Articular chondrocyte of knee joint (primary cell): ENCODE data around the gene HPS5. TPM values are rescaled to one million over a fixed set of nuclear protein-coding genes. Genes with fewer than 3 reads are reported as not detected.

Experiments used
- small RNA-seq: library from RNA; depleted of rRNA; stranded (forward); fragments of <200 nt; gene quantifications from one replicate; pipeline ENCODE3, GENCODE V24; 2012
- total RNA-seq: library from RNA; depleted of rRNA; stranded (reverse); fragments of >200 nt; gene quantifications from 2 replicates; pipeline ENCODE4 v1.2.3, GENCODE V29; 2012

HPS5 gene, protein sequence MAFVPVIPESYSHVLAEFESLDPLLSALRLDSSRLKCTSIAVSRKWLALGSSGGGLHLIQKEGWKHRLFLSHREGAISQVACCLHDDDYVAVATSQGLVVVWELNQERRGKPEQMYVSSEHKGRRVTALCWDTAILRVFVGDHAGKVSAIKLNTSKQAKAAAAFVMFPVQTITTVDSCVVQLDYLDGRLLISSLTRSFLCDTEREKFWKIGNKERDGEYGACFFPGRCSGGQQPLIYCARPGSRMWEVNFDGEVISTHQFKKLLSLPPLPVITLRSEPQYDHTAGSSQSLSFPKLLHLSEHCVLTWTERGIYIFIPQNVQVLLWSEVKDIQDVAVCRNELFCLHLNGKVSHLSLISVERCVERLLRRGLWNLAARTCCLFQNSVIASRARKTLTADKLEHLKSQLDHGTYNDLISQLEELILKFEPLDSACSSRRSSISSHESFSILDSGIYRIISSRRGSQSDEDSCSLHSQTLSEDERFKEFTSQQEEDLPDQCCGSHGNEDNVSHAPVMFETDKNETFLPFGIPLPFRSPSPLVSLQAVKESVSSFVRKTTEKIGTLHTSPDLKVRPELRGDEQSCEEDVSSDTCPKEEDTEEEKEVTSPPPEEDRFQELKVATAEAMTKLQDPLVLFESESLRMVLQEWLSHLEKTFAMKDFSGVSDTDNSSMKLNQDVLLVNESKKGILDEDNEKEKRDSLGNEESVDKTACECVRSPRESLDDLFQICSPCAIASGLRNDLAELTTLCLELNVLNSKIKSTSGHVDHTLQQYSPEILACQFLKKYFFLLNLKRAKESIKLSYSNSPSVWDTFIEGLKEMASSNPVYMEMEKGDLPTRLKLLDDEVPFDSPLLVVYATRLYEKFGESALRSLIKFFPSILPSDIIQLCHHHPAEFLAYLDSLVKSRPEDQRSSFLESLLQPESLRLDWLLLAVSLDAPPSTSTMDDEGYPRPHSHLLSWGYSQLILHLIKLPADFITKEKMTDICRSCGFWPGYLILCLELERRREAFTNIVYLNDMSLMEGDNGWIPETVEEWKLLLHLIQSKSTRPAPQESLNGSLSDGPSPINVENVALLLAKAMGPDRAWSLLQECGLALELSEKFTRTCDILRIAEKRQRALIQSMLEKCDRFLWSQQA
- total RNA-seq, result 34.8 and 49.5 TPM in 2 replicates

DNA sequence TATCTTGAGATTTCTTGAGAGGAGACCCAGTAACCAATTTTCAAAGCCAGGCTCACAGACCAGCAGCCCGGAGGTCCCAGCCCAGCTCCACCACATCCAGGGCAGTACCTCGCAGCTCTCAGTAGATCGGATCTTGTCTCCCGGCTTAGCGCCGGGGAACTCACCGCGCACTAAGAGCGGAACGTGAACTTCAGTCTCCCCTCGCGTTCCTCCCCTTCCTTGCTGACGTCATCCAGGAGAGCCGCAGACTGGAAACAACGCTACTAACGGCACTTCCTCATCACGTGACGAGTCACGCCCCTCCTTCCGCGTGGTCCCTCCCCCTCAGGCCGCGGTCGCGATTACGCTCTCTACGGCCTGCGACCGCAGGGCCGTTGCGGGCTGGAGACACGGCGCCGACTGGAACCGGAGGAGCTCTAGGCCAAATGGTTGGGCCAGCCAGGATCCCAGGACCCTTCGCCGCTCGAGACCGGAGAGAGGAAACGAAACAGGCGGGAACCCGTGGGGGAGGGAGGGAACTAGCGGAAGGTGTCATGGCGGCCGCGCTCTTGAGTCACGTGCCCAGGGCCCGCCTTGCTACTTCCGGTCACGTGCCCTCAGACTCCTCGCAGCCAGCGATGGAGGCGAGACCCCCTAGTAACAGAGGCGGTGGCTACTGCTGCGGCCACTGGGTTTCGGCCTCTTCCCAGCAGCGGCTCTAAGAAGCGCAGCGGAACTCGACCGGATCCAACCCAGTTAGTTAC, at the start of gene HPS5, which contains the start of gene GTF2H1:
Gene HPS5, minus strand, starts transcription at position 172 of the 743 bp plus-strand sequence. CDS start 4,282 bp downstream, outside the sequence.
Gene GTF2H1, plus strand, starts transcription at position 599 of the 743 bp plus-strand sequence. CDS start 10,508 bp downstream, outside the sequence.

DNA sequence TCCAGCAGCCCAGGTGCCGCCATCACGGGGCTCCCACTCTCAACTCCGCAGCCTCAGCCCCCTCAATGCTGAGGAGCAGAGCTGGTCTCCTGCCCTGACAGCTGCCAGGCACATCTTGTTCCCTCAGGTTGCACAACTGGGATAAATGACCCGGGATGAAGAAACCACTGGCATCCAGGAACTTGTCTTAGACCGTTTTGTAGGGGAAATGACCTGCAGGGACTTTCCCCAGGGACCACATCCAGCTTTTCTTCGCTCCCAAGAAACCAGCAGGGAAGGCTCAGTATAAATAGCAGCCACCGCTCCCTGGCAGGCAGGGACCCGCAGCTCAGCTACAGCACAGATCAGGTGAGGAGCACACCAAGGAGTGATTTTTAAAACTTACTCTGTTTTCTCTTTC, 56.0 kb downstream of the HPS5 start, which contains the start of gene SAA1:
Gene SAA1, plus strand, starts transcription at position 316 of the 400 bp plus-strand sequence. CDS start 624 bp downstream, outside the sequence.

DNA sequence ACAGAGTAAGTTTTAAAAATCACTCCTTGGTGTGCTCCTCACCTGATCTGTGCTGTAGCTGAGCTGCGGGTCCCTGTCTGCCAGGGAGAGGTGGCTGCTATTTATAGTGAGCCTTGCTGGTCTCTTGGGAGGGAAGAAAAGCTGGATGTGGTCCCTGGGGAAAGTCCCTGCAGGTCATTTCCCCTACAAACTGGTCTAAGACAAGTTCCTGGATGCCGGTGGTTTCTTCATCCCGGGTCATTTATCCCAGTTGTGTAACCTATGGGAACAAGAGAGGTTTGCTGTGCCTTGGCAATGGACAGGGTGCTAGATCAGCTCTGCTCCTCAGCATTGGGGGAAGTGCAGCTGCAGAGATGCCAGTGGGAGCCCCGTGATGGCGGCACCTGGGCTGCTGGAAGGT, 73.4 kb downstream of the HPS5 start, which contains the start of gene SAA2:
Gene SAA2, minus strand, starts transcription at position 108 of the 400 bp plus-strand sequence. CDS start 657 bp downstream, outside the sequence.

DNA sequence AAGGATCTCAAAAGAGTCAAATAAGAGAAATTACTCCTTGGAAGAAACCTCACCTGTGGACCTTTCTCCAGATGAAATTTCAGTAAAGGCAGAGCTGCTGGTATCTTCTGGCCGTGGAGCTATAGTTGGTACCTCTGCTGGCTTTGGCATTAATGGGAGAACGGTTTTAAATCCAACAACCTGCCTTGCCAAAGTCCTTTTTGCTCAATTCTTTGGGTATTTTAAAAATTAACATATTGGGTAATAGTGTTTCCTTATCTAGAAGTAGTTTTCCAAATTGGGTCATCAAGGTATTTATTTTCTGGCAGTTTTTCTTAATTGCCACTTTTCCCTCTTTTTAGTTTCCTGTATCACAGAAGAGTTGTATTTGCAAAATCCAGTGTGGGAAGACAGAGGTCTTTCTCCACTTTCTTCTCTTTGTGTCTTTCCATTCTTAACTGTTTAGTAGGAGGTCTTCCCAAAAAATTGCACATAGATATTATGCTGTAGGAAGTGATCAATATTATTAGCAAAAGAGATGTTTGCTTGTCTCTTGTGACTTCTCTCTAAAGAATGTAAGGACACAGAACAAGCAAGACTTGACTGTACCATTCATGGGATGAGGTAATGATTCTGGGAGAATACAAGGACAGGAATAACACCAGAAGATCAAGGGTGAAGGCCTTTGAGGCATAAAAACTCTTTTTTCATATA, 85.1 kb downstream of the HPS5 start, which contains the start of gene SAA4:
Gene SAA4, minus strand, starts transcription at position 139 of the 693 bp plus-strand sequence. CDS start 876 bp downstream, outside the sequence.

Small RNA genes lying within 50 kb of the gene (small RNA-seq; reads per million reads assigned to genes)
- not detected for gene RNA5SP333
- not detected for gene RNA5SP334

Other genes with a start within 250 kb of the HPS5 start
- 15.1 and 17.0 TPM in 2 replicates for gene SAAL1, start 216.1 kb downstream of the HPS5 start, total RNA-seq
- gene MRGPRX3, start 189.6 kb downstream of the HPS5 start, total RNA-seq, result 0.22 TPM in 1 of 2 replicates, not detected in the other
- gene MRGPRX4, start 149.3 kb downstream of the HPS5 start, total RNA-seq, result not detected in 2 replicates
- gene SAA4, start 85.3 kb downstream of the HPS5 start, total RNA-seq, result not detected in 2 replicates
- 0.13 TPM in 1 of 2 replicates, not detected in the other for gene SAA2, start 73.5 kb downstream of the HPS5 start, total RNA-seq
- gene SAA1, start 55.9 kb downstream of the HPS5 start, total RNA-seq, result 0.32 and 0.39 TPM in 2 replicates
- gene GTF2H1, start 427 bp upstream of the HPS5 start, total RNA-seq, result 102 and 110 TPM in 2 replicates
- 1,508 and 1,519 TPM in 2 replicates for gene LDHA, start 72.4 kb upstream of the HPS5 start, total RNA-seq
- gene LDHC, start 90.2 kb upstream of the HPS5 start, total RNA-seq, result not detected in 2 replicates
- not detected in 2 replicates for gene LDHAL6A, start 133.7 kb upstream of the HPS5 start, total RNA-seq
- gene TSG101, start 204.8 kb upstream of the HPS5 start, total RNA-seq, result 58.8 and 75.6 TPM in 2 replicates